Sigmoid colon (tissue), 4 donors: ENCODE results near the gene SPOCD1.

Source experiments
- CTCF ChIP-seq, 4 experiments: fragments of 450-650 bp in 3 of 4; fragments of 200-600 bp in 1 of 4; IDR thresholded peaks; one replicate each; pipeline ENCODE4 v1.5.1; 2016 to 2019; ENCODE audit warnings: antibody characterized with exemption in 4 of 4, mild to moderate bottlenecking in 3 of 4, moderate library complexity in 2 of 4
- EP300 ChIP-seq, 4 donors: sonication (generic); formaldehyde crosslinking; IDR thresholded peaks; one replicate each; pipeline ENCODE4 v1.6.1; 2017; ENCODE audit warnings: antibody characterized with exemption in 4 of 4
- POLR2A ChIP-seq, 2 donors: fragments of 450-650 bp; IDR thresholded peaks; one replicate each; pipeline ENCODE4 v1.6.1; 2016; ENCODE audit warnings: antibody characterized with exemption in 2 of 2, mild to moderate bottlenecking in 2 of 2, moderate library complexity in 2 of 2
- POLR2AphosphoS5 ChIP-seq, 4 donors: sonication (generic); formaldehyde crosslinking; IDR thresholded peaks; one replicate each; pipeline ENCODE4 v1.6.1; 2017; ENCODE audit warnings: antibody characterized with exemption in 4 of 4

GRCh38 chr1:31776516-31776915 is 39.3 kb downstream of the SPOCD1 start:
- TF ChIP-seq POLR2A (IDR thresholded peaks at IDR 0.05) (no peak), POLR2AphosphoS5 (IDR thresholded peaks at IDR 0.05) (no peak), CTCF (IDR thresholded peaks at IDR 0.05) (no peak), EP300 (IDR thresholded peaks at IDR 0.05) (no peak)
